ENCODE results near the gene BGN. TPM values are rescaled to one million over a fixed set of nuclear protein-coding genes. Genes with fewer than 3 reads are reported as not detected.

The BGN gene
- total and polyA plus RNA-seq, 2 experiments from 2014 or later, result 0.87 to 1.8 TPM

DNA sequence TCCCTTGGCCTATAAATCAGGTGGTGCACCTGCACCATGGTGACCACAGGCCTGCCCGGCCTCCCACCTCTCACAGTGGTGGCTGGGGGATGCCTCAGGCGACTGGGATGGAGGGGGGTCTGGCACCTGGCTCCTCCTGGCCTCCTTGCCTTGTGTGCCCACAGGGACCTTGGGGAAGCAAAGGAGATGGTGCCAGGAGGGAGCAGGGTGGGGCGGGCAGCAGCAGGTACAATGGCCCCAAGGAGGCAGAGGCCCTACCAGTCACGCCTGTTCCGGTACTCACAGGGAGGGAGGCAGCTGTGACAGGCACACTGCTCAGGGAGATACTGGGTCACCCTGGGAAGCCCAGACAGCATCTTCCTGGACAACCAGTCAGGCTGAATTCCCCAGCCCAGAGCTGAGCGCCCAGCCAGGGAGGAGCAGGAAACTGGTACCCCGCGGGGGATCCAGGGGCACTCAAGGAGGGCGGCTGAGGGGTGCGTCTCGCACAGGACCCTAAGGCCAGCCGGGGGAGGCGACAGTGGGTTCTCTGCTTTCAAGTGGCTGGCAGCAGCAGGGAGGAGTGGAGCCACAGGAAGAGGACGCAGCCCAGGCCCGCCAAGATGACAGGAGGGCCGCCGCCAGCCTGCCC, 47.7 kb upstream of the BGN start:
- Mint-ChIP-seq H3K27me3 (ENCODE audit: insufficient read depth, low read depth, poor library complexity) (peaks cover 5% of the 10 kb centered on the region), H3K9me3 (no peaks in the 10 kb centered on the region), H3K4me3 (no peak overlapping the region), H3K4me1 (no peaks in the 10 kb centered on the region), H3K36me3 (ENCODE audit: low read depth) (no peaks in the 10 kb centered on the region), H3K27ac (no peak overlapping the region)
- H3K36me3 ChIP-seq (ENCODE audit: insufficient read depth), result no peaks in the 10 kb centered on the region
- H4K20me1 ChIP-seq (replicated peaks; ENCODE audit: insufficient read depth), result no peaks in the 10 kb centered on the region
- H3F3A ChIP-seq (replicated peaks; ENCODE audit: low read depth), result no peaks in the 10 kb centered on the region
- no peak overlapping the region for H3K27ac ChIP-seq (ENCODE audit: low read depth)
- no peak for ATAC-seq
- H3K4me2 ChIP-seq, result no peak overlapping the region
- H3K4me3 ChIP-seq, result no peak overlapping the region
- no peak overlapping the region for H2AFZ ChIP-seq
- H3K4me1 ChIP-seq (ENCODE audit: insufficient read depth), result no peaks in the 10 kb centered on the region
- TF ChIP-seq, protein P1, sequence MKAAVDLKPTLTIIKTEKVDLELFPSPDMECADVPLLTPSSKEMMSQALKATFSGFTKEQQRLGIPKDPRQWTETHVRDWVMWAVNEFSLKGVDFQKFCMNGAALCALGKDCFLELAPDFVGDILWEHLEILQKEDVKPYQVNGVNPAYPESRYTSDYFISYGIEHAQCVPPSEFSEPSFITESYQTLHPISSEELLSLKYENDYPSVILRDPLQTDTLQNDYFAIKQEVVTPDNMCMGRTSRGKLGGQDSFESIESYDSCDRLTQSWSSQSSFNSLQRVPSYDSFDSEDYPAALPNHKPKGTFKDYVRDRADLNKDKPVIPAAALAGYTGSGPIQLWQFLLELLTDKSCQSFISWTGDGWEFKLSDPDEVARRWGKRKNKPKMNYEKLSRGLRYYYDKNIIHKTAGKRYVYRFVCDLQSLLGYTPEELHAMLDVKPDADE (IDR thresholded peaks at IDR 0.05), result no peak
- TF ChIP-seq NANOG (IDR thresholded peaks at IDR 0.05; ENCODE audit: borderline replicate concordance) (no peak), CTCF (conservative IDR thresholded peaks at IDR 0.05; ENCODE audit: low read depth in 2 of 2) (no peak), CREB1 (CRISPR knock-in tag; IDR thresholded peaks at IDR 0.05; ENCODE audit: low read depth) (no peak), REST (IDR thresholded peaks at IDR 0.05; ENCODE audit: unreplicated experiment) (no peak), EZH2phosphoT487 (IDR thresholded peaks at IDR 0.05; ENCODE audit: unreplicated experiment) (no peak), JUNB (IDR thresholded peaks at IDR 0.05; ENCODE audit: unreplicated experiment) (no peak), ZNF462 (CRISPR knock-in tag; IDR thresholded peaks at IDR 0.05) (no peak), EZH2 (IDR thresholded peaks at IDR 0.05; ENCODE audit: low read depth, unreplicated experiment) (no peak)
- no peak for DNase-seq (ENCODE audit: low spot score)
- H3K79me2 ChIP-seq (replicated peaks; ENCODE audit: insufficient read depth), result no peaks in the 10 kb centered on the region
- H3K27me3 ChIP-seq (ENCODE audit: insufficient read depth), result no peaks in the 10 kb centered on the region
- H3K9me2 ChIP-seq (ENCODE audit: insufficient read depth), result no peaks in the 10 kb centered on the region

All from GM23338 (cell line).